22Rv1 (cell line): ENCODE results near the gene CDK14.

ENCODE experiments used
- H3K27ac ChIP-seq: fragments of 450-650 bp; 2 replicates; pipeline ENCODE4 v1.5.1; 2017
- CTCF ChIP-seq: fragments of 450-650 bp; IDR thresholded peaks from 2 replicates; pipeline ENCODE4 v1.5.1; 2017; ENCODE audit warnings: mild to moderate bottlenecking
- ZFX ChIP-seq: fragments of 450-650 bp; IDR thresholded peaks from 2 replicates; pipeline ENCODE4 v1.6.1; 2017; ENCODE audit warnings: antibody characterized with exemption, borderline replicate concordance

CDK14 gene

GRCh38 chr7:90690159-90690858 lies 94.2 kb downstream of the CDK14 start:
- TF ChIP-seq CTCF (no peak), ZFX (no peak)
- no peak overlapping the region for H3K27ac ChIP-seq

DNA sequence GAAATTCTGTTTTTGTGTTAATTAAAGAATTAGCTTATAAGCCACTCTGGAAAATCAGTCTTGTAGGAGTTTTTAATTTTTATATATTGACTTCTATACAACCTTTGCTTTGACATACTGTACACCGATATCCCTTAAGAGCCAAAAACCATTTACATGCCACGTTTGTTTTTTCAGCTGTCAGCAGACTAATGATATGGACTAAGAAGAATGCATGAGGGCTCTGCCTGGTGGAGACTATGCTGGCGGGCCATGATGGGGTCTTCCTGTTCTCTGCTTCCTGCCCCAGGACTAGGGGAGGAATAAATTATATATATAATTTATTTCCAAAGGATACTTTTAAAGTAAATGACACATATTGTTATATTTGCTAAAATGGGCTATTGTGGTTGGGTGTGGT lies 96.3 kb downstream of the CDK14 start:
- TF ChIP-seq CTCF (no peak), ZFX (no peak)
- H3K27ac ChIP-seq, result no peak overlapping the region

GRCh38 chr7:90692947-90693346 lies 96.8 kb downstream of the CDK14 start:
- no peak overlapping the region for H3K27ac ChIP-seq
- TF ChIP-seq ZFX, result no peak
- no peak for TF ChIP-seq CTCF

- H3K27ac ChIP-seq, result no peak overlapping the region
- TF ChIP-seq CTCF (no peak), ZFX (no peak)
Measured at GRCh38 chr7:90693939-90694338, 97.8 kb downstream of the CDK14 start.

- TF ChIP-seq ZFX, result no peak
- TF ChIP-seq CTCF, result no peak
Measured at GRCh38 chr7:90698616-90699015, 102.5 kb downstream of the CDK14 start.

DNA sequence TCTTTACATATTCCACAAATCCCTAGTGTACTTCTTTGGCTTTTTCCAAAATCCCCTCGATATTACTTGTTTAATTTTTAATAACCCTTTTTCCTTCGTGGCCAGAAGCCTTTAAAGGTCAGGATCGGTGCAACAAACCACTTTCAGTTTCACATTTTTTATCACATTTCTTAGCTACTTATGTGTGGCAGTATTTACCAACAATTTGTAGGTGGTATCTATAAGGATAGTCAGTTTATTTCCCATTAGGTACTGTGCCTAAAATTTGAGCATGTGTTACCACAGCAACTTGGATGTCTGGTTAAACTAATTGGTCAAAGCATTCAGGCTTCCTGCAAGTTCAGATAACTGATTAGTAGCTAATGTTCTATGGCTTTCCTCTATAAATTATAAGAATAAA lies 104.9 kb downstream of the CDK14 start:
- no peak for TF ChIP-seq ZFX
- no peak for TF ChIP-seq CTCF

More at GRCh38 chr7:90698616-90699015, 102.5 kb downstream of the CDK14 start:
- H3K27ac ChIP-seq, result no peak overlapping the region

DNA sequence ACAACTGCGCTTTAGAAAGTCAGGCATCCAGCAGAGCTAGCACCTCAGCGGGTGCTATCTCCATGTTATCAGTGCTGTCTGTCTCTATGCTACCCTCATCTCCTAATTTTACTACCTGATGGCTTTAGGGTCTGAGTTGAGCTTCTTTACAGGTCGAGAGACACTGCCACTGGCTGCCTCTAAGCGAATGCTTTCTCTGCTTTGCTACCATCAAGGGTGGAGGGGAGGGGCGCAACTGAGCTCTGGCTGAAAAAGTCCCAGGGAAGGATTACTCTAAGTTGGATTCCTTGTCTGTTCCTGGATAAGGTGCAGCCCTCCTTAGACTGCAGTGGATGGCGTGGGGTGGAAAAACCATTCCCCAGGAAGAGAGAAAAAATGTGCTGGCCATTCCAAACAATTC lies 105.7 kb downstream of the CDK14 start:
- TF ChIP-seq CTCF (no peak), ZFX (no peak)
- no peak overlapping the region for H3K27ac ChIP-seq

More for the DNA sequence above, 104.9 kb downstream of the CDK14 start:
- H3K27ac ChIP-seq, result no peak overlapping the region
